ENCODE data around the gene LBR.

- TF ChIP-seq CTCF (IDR thresholded peaks at IDR 0.05; ENCODE audit: insufficient read depth, low read length, poor library complexity, severe bottlenecking) (no peak), EZH2phosphoT487 (conservative IDR thresholded peaks at IDR 0.05; ENCODE audit: low read length) (no peak)
These were observed 15.5 kb downstream of the LBR start for GRCh38 chr1:225412321-225412720.
